Measurements from ENCODE around the gene AAGAB.

DNA sequence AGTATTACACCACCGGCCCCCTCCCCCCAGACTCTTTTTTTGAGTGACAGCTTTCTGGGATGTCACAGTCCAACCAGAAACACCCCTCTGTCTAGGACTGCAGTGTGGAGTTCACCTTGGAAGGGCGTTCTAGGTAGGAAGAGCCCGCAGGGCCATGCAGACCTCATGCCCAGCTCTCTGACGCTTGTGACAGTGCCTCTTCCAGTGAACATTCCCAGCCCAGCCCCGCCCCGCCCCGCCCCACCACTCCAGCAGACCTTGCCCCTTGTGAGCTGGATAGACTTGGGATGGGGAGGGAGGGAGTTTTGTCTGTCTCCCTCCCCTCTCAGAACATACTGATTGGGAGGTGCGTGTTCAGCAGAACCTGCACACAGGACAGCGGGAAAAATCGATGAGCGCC, 63.6 kb downstream of the AAGAB start:
- TF ChIP-seq, protein P1, sequence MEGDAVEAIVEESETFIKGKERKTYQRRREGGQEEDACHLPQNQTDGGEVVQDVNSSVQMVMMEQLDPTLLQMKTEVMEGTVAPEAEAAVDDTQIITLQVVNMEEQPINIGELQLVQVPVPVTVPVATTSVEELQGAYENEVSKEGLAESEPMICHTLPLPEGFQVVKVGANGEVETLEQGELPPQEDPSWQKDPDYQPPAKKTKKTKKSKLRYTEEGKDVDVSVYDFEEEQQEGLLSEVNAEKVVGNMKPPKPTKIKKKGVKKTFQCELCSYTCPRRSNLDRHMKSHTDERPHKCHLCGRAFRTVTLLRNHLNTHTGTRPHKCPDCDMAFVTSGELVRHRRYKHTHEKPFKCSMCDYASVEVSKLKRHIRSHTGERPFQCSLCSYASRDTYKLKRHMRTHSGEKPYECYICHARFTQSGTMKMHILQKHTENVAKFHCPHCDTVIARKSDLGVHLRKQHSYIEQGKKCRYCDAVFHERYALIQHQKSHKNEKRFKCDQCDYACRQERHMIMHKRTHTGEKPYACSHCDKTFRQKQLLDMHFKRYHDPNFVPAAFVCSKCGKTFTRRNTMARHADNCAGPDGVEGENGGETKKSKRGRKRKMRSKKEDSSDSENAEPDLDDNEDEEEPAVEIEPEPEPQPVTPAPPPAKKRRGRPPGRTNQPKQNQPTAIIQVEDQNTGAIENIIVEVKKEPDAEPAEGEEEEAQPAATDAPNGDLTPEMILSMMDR (conservative IDR thresholded peaks at IDR 0.05) = no peak
- TF ChIP-seq EZH2 (IDR thresholded peaks at IDR 0.05; ENCODE audit: low read depth) = no peak

All from PC-9 (cell line).